NT2/D1 (cell line): ENCODE data around the gene CNGA4.

ENCODE experiments used
- SUZ12 ChIP-seq: IDR thresholded peaks from 2 replicates; pipeline ENCODE4 v1.6.1; 2011; ENCODE audit not compliant: insufficient read length, insufficient read depth; ENCODE audit errors: extremely low read depth
- YY1 ChIP-seq: IDR thresholded peaks from 2 replicates; pipeline ENCODE4 v1.6.1; 2011; ENCODE audit not compliant: insufficient read length, insufficient read depth
- ZNF274 ChIP-seq: IDR thresholded peaks from 2 replicates; pipeline ENCODE4 v1.6.1; 2011; ENCODE audit warnings: mild to moderate bottlenecking, low read depth, low read length

- TF ChIP-seq ZNF274 (no peak), YY1 (no peak), SUZ12 (no peak)
Observed at GRCh38 chr11:6203327-6203726, 35.6 kb upstream of the CNGA4 start.
